Glutamatergic neuron (in vitro differentiated cells): Measurements from ENCODE around the gene SYCE1L. TPM values are rescaled to one million over a fixed set of nuclear protein-coding genes. Genes with fewer than 3 reads are reported as not detected.

Source experiments
- DNase-seq: peaks from one replicate; pipeline ENCODE4 v3.0.0; 2022
- H3K27ac Mint-ChIP-seq: one replicate; pipeline ENCODE4 v1.8.0; 2020; ENCODE audit warnings: mild to moderate bottlenecking, mixed read lengths, inconsistent platforms; ENCODE audit not compliant: unreplicated experiment
- H3K27me3 Mint-ChIP-seq: one replicate; pipeline ENCODE4 v1.8.0; 2020; ENCODE audit warnings: mild to moderate bottlenecking, moderate library complexity, mixed read lengths, inconsistent platforms; ENCODE audit not compliant: unreplicated experiment
- H3K36me3 Mint-ChIP-seq: one replicate; pipeline ENCODE4 v1.8.0; 2020; ENCODE audit warnings: mild to moderate bottlenecking, mixed read lengths, inconsistent platforms; ENCODE audit not compliant: unreplicated experiment
- H3K4me1 Mint-ChIP-seq: one replicate; pipeline ENCODE4 v1.8.0; 2020; ENCODE audit warnings: mild to moderate bottlenecking, low read depth, mixed read lengths, inconsistent platforms; ENCODE audit not compliant: unreplicated experiment
- H3K4me3 Mint-ChIP-seq: one replicate; pipeline ENCODE4 v1.8.0; 2020; ENCODE audit warnings: mild to moderate bottlenecking, mixed read lengths, inconsistent platforms; ENCODE audit not compliant: unreplicated experiment
- H3K9me3 Mint-ChIP-seq: one replicate; pipeline ENCODE4 v1.8.0; 2020; ENCODE audit warnings: mild to moderate bottlenecking, moderate library complexity, mixed read lengths, inconsistent platforms; ENCODE audit not compliant: unreplicated experiment
- total RNA-seq: library from RNA; stranded (reverse); fragmentation: NEBNext Ultra II Directional; extraction: Animal tissue kit (Norgen Biotek cat#: 25700); gene quantifications from one replicate; pipeline ENCODE4 v1.2.1, GENCODE V29; 2021; ENCODE audit not compliant: unreplicated experiment
- TF ChIP-seq, protein P1 (sequence below): fragments of 200-600 bp; sonication (generic); IDR thresholded peaks from one replicate; pipeline ENCODE4 v1.5.0; 2021; ENCODE audit not compliant: partially characterized antibody, unreplicated experiment

SYCE1L gene
- total RNA-seq, 1 donor from 2014 or later: 12.8 TPM

GRCh38 chr16:77166726-77167125 is 32.5 kb upstream of the SYCE1L start:
- no peak overlapping the region for H3K4me3 Mint-ChIP-seq
- peaks cover 1% of the 10 kb centered on the region for H3K9me3 Mint-ChIP-seq
- H3K27me3 Mint-ChIP-seq: peaks cover 2% of the 10 kb centered on the region
- H3K36me3 Mint-ChIP-seq: no peaks in the 10 kb centered on the region
- H3K27ac Mint-ChIP-seq: no peak overlapping the region
- H3K4me1 Mint-ChIP-seq: peaks cover 7% of the 10 kb centered on the region
- DNase-seq: no peak
- TF ChIP-seq, protein P1, sequence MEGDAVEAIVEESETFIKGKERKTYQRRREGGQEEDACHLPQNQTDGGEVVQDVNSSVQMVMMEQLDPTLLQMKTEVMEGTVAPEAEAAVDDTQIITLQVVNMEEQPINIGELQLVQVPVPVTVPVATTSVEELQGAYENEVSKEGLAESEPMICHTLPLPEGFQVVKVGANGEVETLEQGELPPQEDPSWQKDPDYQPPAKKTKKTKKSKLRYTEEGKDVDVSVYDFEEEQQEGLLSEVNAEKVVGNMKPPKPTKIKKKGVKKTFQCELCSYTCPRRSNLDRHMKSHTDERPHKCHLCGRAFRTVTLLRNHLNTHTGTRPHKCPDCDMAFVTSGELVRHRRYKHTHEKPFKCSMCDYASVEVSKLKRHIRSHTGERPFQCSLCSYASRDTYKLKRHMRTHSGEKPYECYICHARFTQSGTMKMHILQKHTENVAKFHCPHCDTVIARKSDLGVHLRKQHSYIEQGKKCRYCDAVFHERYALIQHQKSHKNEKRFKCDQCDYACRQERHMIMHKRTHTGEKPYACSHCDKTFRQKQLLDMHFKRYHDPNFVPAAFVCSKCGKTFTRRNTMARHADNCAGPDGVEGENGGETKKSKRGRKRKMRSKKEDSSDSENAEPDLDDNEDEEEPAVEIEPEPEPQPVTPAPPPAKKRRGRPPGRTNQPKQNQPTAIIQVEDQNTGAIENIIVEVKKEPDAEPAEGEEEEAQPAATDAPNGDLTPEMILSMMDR: no peak

DNA sequence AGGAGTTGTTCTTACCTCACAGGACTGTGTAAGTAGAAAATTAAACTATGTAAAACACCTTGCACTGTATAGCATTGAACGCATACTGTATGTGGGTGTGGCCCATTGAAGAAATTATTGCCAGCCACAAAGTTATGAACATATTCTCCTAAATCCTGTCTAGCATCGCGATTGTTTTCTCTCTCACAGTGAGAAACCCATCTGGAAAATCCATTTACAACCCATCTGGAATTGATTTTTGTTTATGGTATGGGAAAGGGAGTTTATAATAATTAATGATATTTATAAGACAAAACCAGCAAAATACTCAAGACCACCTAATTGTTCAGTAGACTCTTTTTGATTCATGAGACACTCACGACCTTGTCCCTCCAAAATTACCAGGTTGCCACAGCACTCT is 30.3 kb upstream of the SYCE1L start:
- H3K27me3 Mint-ChIP-seq: no peaks in the 10 kb centered on the region
- no peak for DNase-seq
- peaks cover 10% of the 10 kb centered on the region for H3K4me1 Mint-ChIP-seq
- TF ChIP-seq, protein P1: no peak
- H3K27ac Mint-ChIP-seq: no peak overlapping the region
- H3K9me3 Mint-ChIP-seq: peaks cover 1% of the 10 kb centered on the region
- no peak overlapping the region for H3K4me3 Mint-ChIP-seq
- no peaks in the 10 kb centered on the region for H3K36me3 Mint-ChIP-seq

- TF ChIP-seq, protein P1: peak; percentile 90
- Mint-ChIP-seq H3K27ac (no peak overlapping the region), H3K4me1 (peaks cover 10% of the 10 kb centered on the region), H3K27me3 (no peaks in the 10 kb centered on the region), H3K4me3 (no peak overlapping the region), H3K9me3 (peaks cover under 1% of the 10 kb centered on the region), H3K36me3 (no peaks in the 10 kb centered on the region)
- peak; percentile 77 for DNase-seq
Measured at GRCh38 chr16:77169650-77170236, 29.5 kb upstream of the SYCE1L start.

GRCh38 chr16:77170805-77171204 is 28.4 kb upstream of the SYCE1L start:
- DNase-seq: no peak
- H3K4me3 Mint-ChIP-seq: no peak overlapping the region
- H3K36me3 Mint-ChIP-seq: no peaks in the 10 kb centered on the region
- no peak overlapping the region for H3K27ac Mint-ChIP-seq
- H3K27me3 Mint-ChIP-seq: no peaks in the 10 kb centered on the region
- no peaks in the 10 kb centered on the region for H3K9me3 Mint-ChIP-seq
- H3K4me1 Mint-ChIP-seq: peaks cover 10% of the 10 kb centered on the region
- TF ChIP-seq, protein P1: no peak

- H3K27me3 Mint-ChIP-seq: no peaks in the 10 kb centered on the region
- H3K36me3 Mint-ChIP-seq: no peaks in the 10 kb centered on the region
- no peaks in the 10 kb centered on the region for H3K9me3 Mint-ChIP-seq
- H3K4me1 Mint-ChIP-seq: peaks cover 10% of the 10 kb centered on the region
- H3K4me3 Mint-ChIP-seq: no peak overlapping the region
- no peak for DNase-seq
- TF ChIP-seq, protein P1: peak; percentile 88
- peak overlapping the region; percentile 20 for H3K27ac Mint-ChIP-seq
Measured at GRCh38 chr16:77171745-77172635, 27.2 kb upstream of the SYCE1L start.
